Skeletal muscle satellite cell (primary cell): ENCODE data around the gene NAP1L4.

Source experiments
- H3K27me3 ChIP-seq: 2 replicates; pipeline ENCODE4 v1.7.0; 2013; ENCODE audit warnings: low read length; ENCODE audit not compliant: control insufficient read depth, insufficient read depth
- H3K36me3 ChIP-seq: 2 replicates; pipeline ENCODE4 v1.7.0; 2013; ENCODE audit warnings: mild to moderate bottlenecking, control low read depth, low read length; ENCODE audit not compliant: insufficient read depth
- H3K4me1 ChIP-seq: 2 replicates; pipeline ENCODE4 v1.7.0; 2013; ENCODE audit warnings: low read length; ENCODE audit not compliant: control insufficient read depth, insufficient read depth
- H3K4me2 ChIP-seq: 2 replicates; pipeline ENCODE4 v1.7.0; 2013; ENCODE audit warnings: mild to moderate bottlenecking, low read length
- H3K4me3 ChIP-seq: 2 replicates; pipeline ENCODE4 v1.7.0; 2013; ENCODE audit warnings: low read length
- H3K9ac ChIP-seq: 2 replicates; pipeline ENCODE4 v1.7.0; 2013; ENCODE audit warnings: mild to moderate bottlenecking, low read depth, low read length, moderate library complexity
- H3K9me3 ChIP-seq: replicated peaks from 2 replicates; pipeline ENCODE4 v1.7.0; 2013; ENCODE audit warnings: mild to moderate bottlenecking, control low read depth, low read length

NAP1L4 gene

GRCh38 chr11:2904153-2905052 lies 87.7 kb downstream of the NAP1L4 start:
- peak overlapping the region; percentile 12 for H3K4me2 ChIP-seq
- no peaks in the 10 kb centered on the region for H3K36me3 ChIP-seq
- H3K27me3 ChIP-seq = no peaks in the 10 kb centered on the region
- H3K9me3 ChIP-seq = no peaks in the 10 kb centered on the region
- peaks cover 18% of the 10 kb centered on the region for H3K4me1 ChIP-seq
- no peak overlapping the region for H3K4me3 ChIP-seq
- H3K9ac ChIP-seq = no peak overlapping the region

GRCh38 chr11:2903672-2904011 lies 88.5 kb downstream of the NAP1L4 start:
- no peaks in the 10 kb centered on the region for H3K9me3 ChIP-seq
- H3K9ac ChIP-seq = no peak overlapping the region
- no peak overlapping the region for H3K4me3 ChIP-seq
- no peaks in the 10 kb centered on the region for H3K27me3 ChIP-seq
- H3K4me2 ChIP-seq = peak overlapping the region; percentile 12
- H3K4me1 ChIP-seq = peaks cover 26% of the 10 kb centered on the region
- H3K36me3 ChIP-seq = no peaks in the 10 kb centered on the region

GRCh38 chr11:2902784-2903671 lies 89.1 kb downstream of the NAP1L4 start:
- Histone ChIP-seq H3K4me3 (peak overlapping the region; percentile 88), H3K9ac (peak overlapping the region; percentile 84), H3K36me3 (no peaks in the 10 kb centered on the region), H3K9me3 (no peaks in the 10 kb centered on the region), H3K4me1 (peaks cover 32% of the 10 kb centered on the region), H3K4me2 (peak overlapping the region; percentile 98), H3K27me3 (no peaks in the 10 kb centered on the region)

- no peaks in the 10 kb centered on the region for H3K27me3 ChIP-seq
- H3K9me3 ChIP-seq = no peaks in the 10 kb centered on the region
- H3K4me3 ChIP-seq = peak overlapping the region; percentile 88
- H3K9ac ChIP-seq = peak overlapping the region; percentile 84
- peak overlapping the region; percentile 98 for H3K4me2 ChIP-seq
- H3K4me1 ChIP-seq = peaks cover 32% of the 10 kb centered on the region
- H3K36me3 ChIP-seq = no peaks in the 10 kb centered on the region
Measured at GRCh38 chr11:2901854-2902783, 90.0 kb downstream of the NAP1L4 start.

- Histone ChIP-seq H3K4me1 (peaks cover 32% of the 10 kb centered on the region), H3K9me3 (no peaks in the 10 kb centered on the region), H3K27me3 (no peaks in the 10 kb centered on the region), H3K4me2 (peak overlapping the region; percentile 98), H3K36me3 (no peaks in the 10 kb centered on the region), H3K4me3 (peak overlapping the region; percentile 71), H3K9ac (peak overlapping the region; percentile 66)
Measured at GRCh38 chr11:2901196-2901796, 90.8 kb downstream of the NAP1L4 start.

- Histone ChIP-seq H3K9me3 (no peaks in the 10 kb centered on the region), H3K4me2 (no peak overlapping the region), H3K4me3 (no peak overlapping the region), H3K9ac (no peak overlapping the region), H3K36me3 (no peaks in the 10 kb centered on the region), H3K4me1 (peaks cover 32% of the 10 kb centered on the region), H3K27me3 (no peaks in the 10 kb centered on the region)
Measured at GRCh38 chr11:2899080-2899783, 92.9 kb downstream of the NAP1L4 start.

- peak overlapping the region; percentile 20 for H3K9ac ChIP-seq
- no peaks in the 10 kb centered on the region for H3K27me3 ChIP-seq
- no peaks in the 10 kb centered on the region for H3K9me3 ChIP-seq
- peak overlapping the region; percentile 54 for H3K4me2 ChIP-seq
- H3K4me3 ChIP-seq = peak overlapping the region; percentile 17
- H3K4me1 ChIP-seq = peaks cover 32% of the 10 kb centered on the region
- no peaks in the 10 kb centered on the region for H3K36me3 ChIP-seq
Measured at GRCh38 chr11:2898366-2899079, 93.6 kb downstream of the NAP1L4 start.

GRCh38 chr11:2897048-2897447 lies 95.1 kb downstream of the NAP1L4 start:
- no peaks in the 10 kb centered on the region for H3K9me3 ChIP-seq
- no peaks in the 10 kb centered on the region for H3K36me3 ChIP-seq
- H3K4me2 ChIP-seq = no peak overlapping the region
- no peak overlapping the region for H3K9ac ChIP-seq
- H3K4me3 ChIP-seq = no peak overlapping the region
- H3K27me3 ChIP-seq = no peaks in the 10 kb centered on the region
- H3K4me1 ChIP-seq = peaks cover 29% of the 10 kb centered on the region

GRCh38 chr11:2896047-2896446 lies 96.1 kb downstream of the NAP1L4 start:
- Histone ChIP-seq H3K4me1 (peaks cover 28% of the 10 kb centered on the region), H3K9ac (no peak overlapping the region), H3K4me3 (no peak overlapping the region)

More at GRCh38 chr11:2896047-2896446, 96.1 kb downstream of the NAP1L4 start:
- Histone ChIP-seq H3K36me3 (no peaks in the 10 kb centered on the region), H3K9me3 (no peaks in the 10 kb centered on the region), H3K4me2 (no peak overlapping the region), H3K27me3 (no peaks in the 10 kb centered on the region)
